GM19395 (cell line): ENCODE results near the gene SLC10A4.
"Not testable (repeated sequence)": the region's sequence is repeated elsewhere in the genome, so short reads cannot be mapped to it uniquely, and the experiment has no call there.

Experiments
- ATAC-seq: cut with Tn5 transposase; IDR thresholded peaks from one replicate; pipeline ENCODE4 v1.9.1; 2021; ENCODE audit warnings: mild to moderate bottlenecking, moderate library complexity; ENCODE audit not compliant: unreplicated experiment

Gene SLC10A4, protein sequence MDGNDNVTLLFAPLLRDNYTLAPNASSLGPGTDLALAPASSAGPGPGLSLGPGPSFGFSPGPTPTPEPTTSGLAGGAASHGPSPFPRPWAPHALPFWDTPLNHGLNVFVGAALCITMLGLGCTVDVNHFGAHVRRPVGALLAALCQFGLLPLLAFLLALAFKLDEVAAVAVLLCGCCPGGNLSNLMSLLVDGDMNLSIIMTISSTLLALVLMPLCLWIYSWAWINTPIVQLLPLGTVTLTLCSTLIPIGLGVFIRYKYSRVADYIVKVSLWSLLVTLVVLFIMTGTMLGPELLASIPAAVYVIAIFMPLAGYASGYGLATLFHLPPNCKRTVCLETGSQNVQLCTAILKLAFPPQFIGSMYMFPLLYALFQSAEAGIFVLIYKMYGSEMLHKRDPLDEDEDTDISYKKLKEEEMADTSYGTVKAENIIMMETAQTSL

DNA sequence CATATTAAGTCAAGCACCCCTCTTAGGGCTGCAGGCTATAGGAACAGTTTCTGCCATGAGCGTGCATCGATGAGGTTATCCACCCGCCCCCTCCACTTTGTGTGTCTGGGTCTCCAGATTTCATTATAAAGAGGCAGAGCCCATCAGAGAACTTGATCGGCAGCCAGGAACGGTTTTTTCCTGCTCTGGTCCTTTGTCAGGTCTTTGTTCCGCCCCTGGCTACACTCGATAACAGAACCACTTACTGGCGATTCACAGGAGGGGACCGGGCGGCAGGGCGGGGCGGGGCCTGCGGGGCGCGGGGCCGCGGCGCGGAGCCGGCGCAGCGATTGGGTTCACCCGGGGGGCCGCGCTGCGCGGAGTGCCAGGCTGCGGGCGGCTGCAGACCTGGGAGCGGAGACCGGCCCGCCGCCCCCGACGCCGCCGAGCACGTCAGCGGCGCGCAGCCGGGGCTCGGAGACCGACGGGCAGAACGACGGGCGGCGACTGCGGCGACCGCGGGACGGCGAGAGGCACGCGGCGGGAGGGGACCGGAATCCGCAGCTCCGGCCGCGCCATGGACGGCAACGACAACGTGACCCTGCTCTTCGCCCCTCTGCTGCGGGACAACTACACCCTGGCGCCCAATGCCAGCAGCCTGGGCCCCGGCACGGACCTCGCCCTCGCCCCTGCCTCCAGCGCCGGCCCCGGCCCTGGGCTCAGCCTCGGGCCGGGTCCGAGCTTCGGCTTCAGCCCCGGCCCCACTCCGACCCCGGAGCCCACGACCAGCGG lies at the start of gene SLC10A4:
Gene SLC10A4 (plus strand): TSS at position 338 of the 771 bp plus-strand sequence. CDS start 219 bp downstream, at position 557.
- ATAC-seq, result peak; percentile 48

- no peak for ATAC-seq
Measured at GRCh38 chr4:48436318-48436717, 46.8 kb upstream of the SLC10A4 start.

DNA sequence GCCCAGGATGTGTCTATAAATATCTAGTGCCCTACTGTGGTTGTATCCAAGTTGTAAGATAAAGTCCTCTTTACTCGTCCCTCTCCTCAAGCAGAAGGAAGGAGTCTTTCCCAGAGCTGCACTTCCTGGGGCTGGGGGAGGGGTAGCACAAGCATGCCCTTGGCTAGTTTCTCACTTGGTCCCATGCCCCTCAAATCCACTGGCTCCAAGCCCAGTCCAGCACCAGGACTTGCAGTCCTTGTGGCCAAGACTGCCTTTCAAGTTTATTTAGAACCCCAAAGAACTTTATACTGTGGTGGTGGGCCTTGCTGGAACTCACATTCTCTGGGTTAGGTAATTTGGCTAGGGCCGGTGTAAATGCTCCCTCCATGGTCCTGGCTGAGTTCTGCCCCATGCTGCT lies 43.2 kb upstream of the SLC10A4 start:
- no peak for ATAC-seq

GRCh38 chr4:48440914-48441313 lies 42.2 kb upstream of the SLC10A4 start:
- not testable (repeated sequence) for ATAC-seq

DNA sequence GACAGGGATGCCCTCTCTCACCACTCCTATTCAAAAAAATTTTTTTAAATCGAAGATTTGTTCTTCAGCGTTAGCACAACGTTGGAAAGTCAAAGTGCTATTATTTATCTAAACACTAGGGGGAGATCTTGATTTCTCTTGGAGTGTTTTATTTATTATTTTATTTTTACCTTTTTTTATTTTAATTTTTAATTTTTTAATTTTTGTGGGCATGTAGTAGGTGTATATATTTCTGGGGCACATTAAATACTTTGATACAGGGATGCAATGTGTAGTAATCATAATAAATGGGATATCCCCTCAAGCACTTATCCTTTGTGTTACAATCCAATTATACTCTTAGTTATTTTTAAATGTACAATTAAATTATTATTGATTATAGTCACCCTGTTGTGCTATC lies 37.4 kb upstream of the SLC10A4 start:
- no peak for ATAC-seq

GRCh38 chr4:48446642-48447041 lies 36.5 kb upstream of the SLC10A4 start:
- no peak for ATAC-seq

DNA sequence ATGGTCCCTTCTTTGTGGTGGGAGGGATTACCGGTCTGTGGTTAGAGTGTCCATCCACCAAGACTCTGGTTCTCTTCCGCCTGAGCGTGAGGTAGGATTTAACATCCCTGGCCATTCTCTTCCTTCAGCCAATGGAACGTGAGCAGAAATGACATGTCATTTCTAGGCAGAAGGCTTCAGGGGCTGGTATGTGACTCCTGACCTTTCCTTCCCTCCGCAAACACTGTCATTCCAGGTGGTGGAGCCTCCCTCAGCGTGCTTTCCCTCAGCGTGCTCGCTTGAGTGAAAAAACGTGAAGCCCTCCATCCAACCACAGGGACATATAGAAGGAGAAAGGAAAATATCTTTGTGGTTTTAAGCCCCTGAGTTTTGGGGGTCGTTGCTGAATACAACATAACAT lies 34.0 kb upstream of the SLC10A4 start:
- ATAC-seq, result no peak

DNA sequence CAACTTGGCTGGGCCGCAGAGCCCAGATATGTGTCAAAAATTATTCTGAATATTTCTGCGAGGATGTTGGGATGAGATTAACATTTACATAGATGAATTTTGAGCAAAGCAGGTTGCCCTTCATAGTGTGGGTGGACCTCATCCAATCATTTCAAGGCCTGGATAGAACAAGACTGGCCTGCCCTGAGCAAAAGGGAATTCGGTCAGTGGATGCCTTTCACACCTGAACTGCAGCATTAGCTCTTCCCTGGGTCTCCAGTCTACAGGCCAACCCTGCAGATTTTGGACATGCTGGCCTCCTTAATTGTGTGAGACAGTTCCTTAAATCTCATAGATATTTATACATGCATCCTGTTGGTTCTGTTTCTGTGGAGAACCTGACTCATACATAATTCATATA lies 32.4 kb upstream of the SLC10A4 start:
- no peak for ATAC-seq

DNA sequence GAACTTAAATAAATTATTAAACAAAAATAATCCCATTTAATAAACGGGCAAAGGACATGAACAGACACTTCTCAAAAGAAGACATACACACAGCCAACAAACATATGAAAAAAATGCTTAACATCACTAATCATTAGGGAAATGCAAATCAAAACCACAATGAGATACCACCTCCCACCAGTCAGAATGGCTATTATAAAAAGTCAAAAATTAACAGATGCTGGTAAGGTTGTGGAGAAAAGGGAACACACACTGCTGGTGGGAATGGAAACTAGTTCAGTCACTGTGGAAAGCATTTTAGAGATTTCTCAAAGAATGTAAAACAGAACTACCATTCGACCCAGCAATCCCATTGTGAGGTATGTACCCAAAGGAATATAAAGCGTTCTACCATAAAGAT lies 31.5 kb upstream of the SLC10A4 start:
- ATAC-seq, result not testable (repeated sequence)

- no peak for ATAC-seq
Measured at GRCh38 chr4:48454591-48454990, 28.6 kb upstream of the SLC10A4 start.

- ATAC-seq, result no peak
Measured at GRCh38 chr4:48461000-48461399, 22.1 kb upstream of the SLC10A4 start.

- ATAC-seq, result no peak
Measured at GRCh38 chr4:48462363-48462762, 20.8 kb upstream of the SLC10A4 start.

DNA sequence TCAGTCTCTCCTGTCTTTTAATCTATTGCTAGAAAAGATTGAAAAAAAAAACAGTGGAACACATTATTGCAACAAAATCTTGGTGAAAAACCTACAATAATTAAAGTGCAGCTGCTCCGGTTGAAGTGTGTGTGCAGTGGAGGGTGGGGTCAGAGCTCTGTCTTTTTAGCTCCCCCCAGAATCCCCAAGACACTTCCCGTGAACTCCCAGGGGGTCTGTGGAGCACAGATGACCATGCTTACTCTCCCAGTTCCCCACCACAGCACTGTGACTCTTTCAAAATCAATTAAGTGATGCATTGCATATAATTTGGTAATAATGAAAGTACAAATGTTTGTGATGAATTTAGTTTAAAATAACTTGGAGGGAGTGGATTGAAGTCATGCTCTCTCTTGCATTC lies 15.7 kb upstream of the SLC10A4 start:
- ATAC-seq, result no peak

DNA sequence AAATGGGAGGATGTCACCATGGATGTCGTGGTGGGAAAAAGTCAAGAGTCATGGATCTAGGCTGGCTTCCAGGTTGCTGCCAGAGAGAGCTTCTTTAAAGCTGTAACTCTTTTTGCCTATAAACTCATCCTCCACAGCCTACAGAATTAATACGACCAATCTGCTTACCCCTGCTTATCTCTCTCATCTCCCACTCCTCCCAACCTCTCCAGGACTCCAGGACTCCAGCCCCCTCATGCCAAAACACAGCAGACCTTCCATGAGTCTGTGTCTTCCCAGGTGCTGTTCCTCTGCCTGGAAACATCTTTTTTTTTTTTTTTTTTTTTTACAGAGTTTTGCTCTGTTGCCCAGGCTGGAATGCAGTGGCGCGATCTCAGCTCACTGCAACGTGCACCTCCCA lies 15.3 kb upstream of the SLC10A4 start:
- no peak for ATAC-seq

DNA sequence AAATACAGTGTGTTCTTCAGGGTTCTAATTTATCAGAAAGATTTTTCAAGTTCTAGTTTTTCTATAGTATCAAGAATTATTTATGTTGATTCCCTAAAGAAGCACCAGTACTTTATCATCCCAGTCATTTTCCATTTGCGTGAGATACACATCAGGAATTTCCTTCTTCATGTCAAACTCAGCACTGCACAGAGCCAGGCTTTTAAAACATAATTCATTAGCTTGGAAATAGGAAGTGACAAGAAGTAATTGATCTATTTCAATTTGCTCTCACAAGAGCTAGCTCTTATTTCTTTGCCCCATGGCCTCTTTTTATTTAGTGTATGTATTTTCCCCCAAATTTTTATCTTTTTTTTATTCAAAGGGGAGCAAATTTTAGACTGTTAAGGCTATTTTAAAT lies 13.0 kb upstream of the SLC10A4 start:
- no peak for ATAC-seq

DNA sequence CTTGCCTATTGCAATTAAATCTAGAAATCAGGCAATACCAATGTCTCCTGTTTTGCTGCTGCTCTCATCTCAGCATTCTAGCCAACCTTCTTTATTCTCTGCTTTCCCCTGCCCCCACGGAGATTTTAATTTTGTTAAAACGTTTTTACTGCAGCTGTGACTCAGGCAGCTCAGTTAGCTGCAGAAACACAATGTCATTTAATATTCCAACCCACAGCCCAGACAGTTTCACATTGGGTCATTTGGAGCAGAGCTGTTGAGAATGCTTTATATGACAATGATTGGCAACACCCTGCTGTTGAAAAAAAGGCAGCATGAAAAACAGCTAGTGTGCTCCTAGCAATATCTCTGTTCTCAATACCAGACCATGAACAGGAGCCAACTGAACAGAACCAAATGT lies 12.6 kb upstream of the SLC10A4 start:
- ATAC-seq, result no peak

- no peak for ATAC-seq
Measured at GRCh38 chr4:48472794-48473193, 10.3 kb upstream of the SLC10A4 start.

DNA sequence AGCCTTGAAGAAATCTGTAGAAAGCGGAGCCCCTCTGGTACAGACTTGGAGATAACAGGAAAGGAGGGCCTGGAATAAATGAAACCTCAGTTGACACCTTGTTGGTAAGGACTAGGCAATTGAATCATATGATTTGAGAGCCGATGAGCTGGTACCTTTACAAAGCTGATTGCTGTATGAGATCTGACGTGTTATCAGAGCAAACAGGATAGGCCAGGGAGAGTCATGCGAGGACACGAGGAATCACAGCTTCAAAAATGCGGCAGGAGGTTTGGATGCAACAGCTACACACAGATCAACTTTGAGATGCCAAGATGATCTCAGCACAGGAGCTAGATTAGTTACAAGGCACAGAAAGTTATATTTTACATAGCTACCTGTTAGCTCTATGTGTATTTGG lies 7.4 kb upstream of the SLC10A4 start:
- no peak for ATAC-seq

GRCh38 chr4:48478273-48478672 lies 4.9 kb upstream of the SLC10A4 start:
- ATAC-seq, result no peak

DNA sequence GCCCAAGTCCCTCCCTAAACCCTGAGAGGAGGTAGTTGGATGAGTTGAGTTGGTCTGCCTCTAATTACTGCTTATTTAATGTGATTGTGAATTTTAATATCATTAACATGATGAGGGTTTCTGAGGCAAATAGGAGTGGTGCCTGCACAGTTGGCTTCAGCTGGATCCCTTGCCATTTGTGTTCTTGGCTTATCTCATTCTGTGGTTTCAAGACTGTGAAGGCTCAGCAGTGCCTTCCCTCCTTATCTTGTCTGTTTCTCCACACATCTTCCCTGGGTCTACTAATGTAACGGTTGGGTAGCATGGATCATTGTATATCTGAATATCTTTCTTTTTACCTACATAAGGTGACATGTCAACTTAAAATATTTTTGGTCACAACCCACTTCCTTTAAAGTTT lies 1.6 kb upstream of the SLC10A4 start:
- ATAC-seq, result no peak

- no peak for ATAC-seq
Measured at GRCh38 chr4:48483777-48484493, 792 bp downstream of the SLC10A4 start.
